ENCODE data around the gene SP8.

Gene SP8

DNA sequence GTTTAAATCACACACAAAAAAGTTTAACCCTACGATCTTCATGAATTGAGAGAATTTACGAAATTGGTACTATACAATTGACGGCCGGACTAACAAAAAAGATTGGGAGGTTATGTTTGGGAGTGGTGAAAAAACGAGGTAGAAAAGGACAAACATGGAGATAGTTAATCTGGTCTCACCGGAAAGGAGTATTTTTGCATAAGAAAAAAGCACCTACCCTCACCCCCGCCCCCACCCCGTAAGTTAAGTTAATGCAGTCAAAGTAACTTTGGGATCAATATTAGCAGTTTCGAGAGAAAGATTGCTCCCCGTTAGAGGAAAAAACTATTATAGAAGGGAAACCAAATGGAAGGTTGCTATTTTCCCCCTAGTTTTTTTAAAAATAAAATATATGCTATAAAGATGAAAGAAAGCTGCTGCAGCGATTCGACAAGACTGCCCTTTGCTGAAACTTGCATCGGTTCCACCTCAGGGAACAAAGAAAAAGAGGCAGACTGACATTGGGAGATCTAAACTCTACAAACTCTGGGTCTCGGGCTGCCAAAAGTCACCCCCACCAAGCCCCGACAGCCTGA, 3.5 kb downstream of the SP8 start:
- Histone ChIP-seq H3K4me1 (ENCODE audit: low read depth, poor library complexity, severe bottlenecking) (no peaks in the 10 kb centered on the region), H3K4me2 (no peak overlapping the region), H3K79me2 (ENCODE audit: insufficient read depth, low read depth) (no peaks in the 10 kb centered on the region), H4K20me1 (ENCODE audit: insufficient read depth) (no peaks in the 10 kb centered on the region), H3K9ac (no peak overlapping the region), H3K27ac (no peak overlapping the region), H3K4me3 (IDR thresholded peaks at IDR 0.05; ENCODE audit: insufficient read depth, low read depth, low read length) (no peak overlapping the region), H2AFZ (ENCODE audit: low read depth) (no peak overlapping the region), H3K27me3 (ENCODE audit: insufficient read depth, low read depth) (peaks cover 7% of the 10 kb centered on the region; the same call in 1 of the 2 replicates), H3K36me3 (ENCODE audit: insufficient read depth) (no peaks in the 10 kb centered on the region)
- no peak for TF ChIP-seq CTCF (conservative IDR thresholded peaks at IDR 0.05; ENCODE audit: low read depth, low read length)

GRCh38 chr7:20779041-20779440, 7.6 kb downstream of the SP8 start:
- no peaks in the 10 kb centered on the region for H4K20me1 ChIP-seq (ENCODE audit: insufficient read depth)
- H3K4me2 ChIP-seq, result no peak overlapping the region
- H3K4me3 ChIP-seq (IDR thresholded peaks at IDR 0.05; ENCODE audit: insufficient read depth, low read depth, low read length), result no peak overlapping the region
- H3K79me2 ChIP-seq (ENCODE audit: insufficient read depth, low read depth), result no peaks in the 10 kb centered on the region
- no peak overlapping the region for H3K27ac ChIP-seq
- no peaks in the 10 kb centered on the region for H3K27me3 ChIP-seq (ENCODE audit: insufficient read depth, low read depth)
- H3K4me1 ChIP-seq (ENCODE audit: low read depth, poor library complexity, severe bottlenecking), result no peaks in the 10 kb centered on the region
- H2AFZ ChIP-seq (ENCODE audit: low read depth), result no peak overlapping the region
- H3K9ac ChIP-seq, result no peak overlapping the region
- no peak for TF ChIP-seq CTCF (conservative IDR thresholded peaks at IDR 0.05; ENCODE audit: low read depth, low read length)
- H3K36me3 ChIP-seq (ENCODE audit: insufficient read depth), result no peaks in the 10 kb centered on the region

- TF ChIP-seq CTCF (conservative IDR thresholded peaks at IDR 0.05; ENCODE audit: low read depth, low read length), result peak; percentile 72
- Histone ChIP-seq H3K27ac (no peak overlapping the region), H3K9ac (peak overlapping the region; percentile 38; the same call in 1 of the 2 replicates), H3K27me3 (ENCODE audit: insufficient read depth, low read depth) (no peaks in the 10 kb centered on the region), H3K36me3 (ENCODE audit: insufficient read depth) (no peaks in the 10 kb centered on the region), H3K4me1 (ENCODE audit: low read depth, poor library complexity, severe bottlenecking) (no peaks in the 10 kb centered on the region), H2AFZ (ENCODE audit: low read depth) (peak overlapping the region; percentile 84), H3K79me2 (ENCODE audit: insufficient read depth, low read depth) (no peaks in the 10 kb centered on the region), H4K20me1 (ENCODE audit: insufficient read depth) (no peaks in the 10 kb centered on the region), H3K4me2 (peak overlapping the region; percentile 58), H3K4me3 (IDR thresholded peaks at IDR 0.05; ENCODE audit: insufficient read depth, low read depth, low read length) (no peak overlapping the region)
Observed at GRCh38 chr7:20778063-20778721, 8.5 kb downstream of the SP8 start.

DNA sequence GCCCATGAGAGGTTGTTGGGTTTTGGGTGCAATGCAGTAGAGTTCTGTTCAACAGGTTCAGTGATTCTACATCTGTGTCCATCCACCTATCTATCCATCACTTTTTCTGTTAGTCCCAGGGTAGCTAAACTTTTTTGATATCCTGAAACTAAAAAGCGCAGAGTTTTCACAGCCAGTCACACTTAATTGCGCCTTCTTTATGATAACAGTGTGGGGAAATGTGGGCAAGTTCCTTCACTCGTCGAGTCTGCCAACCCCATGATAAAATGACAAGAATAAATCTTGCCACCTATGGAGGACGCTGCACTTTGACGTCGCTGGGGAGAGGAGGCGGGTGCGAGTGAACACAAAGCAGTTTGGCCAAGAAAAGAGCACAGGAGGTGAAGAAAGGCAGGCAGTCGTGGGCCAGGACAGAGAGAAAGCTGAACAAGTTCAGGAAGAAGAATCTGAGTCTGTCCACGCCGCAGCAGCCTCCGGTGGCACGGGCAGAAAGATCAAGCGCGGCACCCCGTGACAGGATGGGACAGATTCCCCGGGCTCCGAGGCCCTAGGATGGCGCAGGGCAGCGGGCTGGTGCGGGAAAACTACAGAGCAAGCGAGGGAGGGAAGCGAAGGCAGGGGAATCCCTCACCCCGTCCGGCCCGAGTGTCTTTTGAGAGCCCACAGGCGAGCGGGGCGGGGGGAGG, 9.2 kb downstream of the SP8 start:
- Histone ChIP-seq H3K27me3 (ENCODE audit: insufficient read depth, low read depth) (no peaks in the 10 kb centered on the region), H4K20me1 (ENCODE audit: insufficient read depth) (no peaks in the 10 kb centered on the region), H3K9ac (peak overlapping the region; percentile 38; the same call in 1 of the 2 replicates), H3K27ac (no peak overlapping the region), H3K36me3 (ENCODE audit: insufficient read depth) (no peaks in the 10 kb centered on the region), H2AFZ (ENCODE audit: low read depth) (peak overlapping the region; percentile 84), H3K79me2 (ENCODE audit: insufficient read depth, low read depth) (no peaks in the 10 kb centered on the region), H3K4me2 (peak overlapping the region; percentile 58), H3K4me3 (IDR thresholded peaks at IDR 0.05; ENCODE audit: insufficient read depth, low read depth, low read length) (no peak overlapping the region), H3K4me1 (ENCODE audit: low read depth, poor library complexity, severe bottlenecking) (no peaks in the 10 kb centered on the region)
- TF ChIP-seq CTCF (conservative IDR thresholded peaks at IDR 0.05; ENCODE audit: low read depth, low read length), result no peak

Measured in KMS-11 (cell line).